PC-3 (cell line): ENCODE results near the gene ANKRD45. TPM values are rescaled to one million over a fixed set of nuclear protein-coding genes. Genes with fewer than 3 reads are reported as not detected.
"Not testable (repeated sequence)": the region's sequence is repeated elsewhere in the genome, so short reads cannot be mapped to it uniquely, and the experiment has no call there.

ENCODE experiments used
- ATAC-seq: fragments of 200-7000 bp; cut with Tn5 transposase; 2 replicates; pipeline ENCODE4 v1.9.1; 2020; ENCODE audit warnings: mild to moderate bottlenecking, moderate library complexity
- BruUV-seq: library from RNA; stranded (reverse); fragments of 400-500 nt; replicated peaks from 2 replicates; lab custom pipeline; 2021; lab: Mats Ljungman, UMichigan
- CTCF ChIA-PET: fragments of 300-600 bp; sonication (Branson Sonifier 250); formaldehyde crosslinking; loops from one replicate; lab custom pipeline; 2022; ENCODE audit warnings: antibody characterized with exemption; lab: Charles Lee
- POLR2A ChIA-PET: fragments of 300-600 bp; sonication (Branson Sonifier 250); formaldehyde crosslinking; loops from one replicate; lab custom pipeline; 2022; ENCODE audit warnings: antibody characterized with exemption; ENCODE audit not compliant: unreplicated experiment; lab: Charles Lee
- DNase-seq: peaks from one replicate; pipeline ENCODE4 v3.0.0-alpha.2; 2015
- H2AFZ ChIP-seq: fragments of 300-600 bp; sonication (generic); 2 replicates; pipeline ENCODE4 v1.6.0; 2016; ENCODE audit warnings: antibody characterized with exemption, low read length
- H3F3A ChIP-seq: fragments of 300-600 bp; sonication (generic); one replicate; pipeline ENCODE4 v1.6.0; 2017; ENCODE audit warnings: antibody characterized with exemption, low read length, control low read depth, mild to moderate bottlenecking; ENCODE audit not compliant: unreplicated experiment
- H3K27ac ChIP-seq: fragments of 300-600 bp; sonication (generic); 2 replicates; pipeline ENCODE4 v1.5.1; 2016; ENCODE audit warnings: mild to moderate bottlenecking, low read length
- H3K27me3 ChIP-seq: fragments of 300-600 bp; sonication (generic); 2 replicates; pipeline ENCODE4 v1.6.1; 2016; ENCODE audit warnings: low read length, mixed read lengths
- H3K36me3 ChIP-seq: fragments of 300-600 bp; sonication (generic); 2 replicates; pipeline ENCODE4 v1.6.1; 2016; ENCODE audit warnings: low read depth, mixed run types, low read length, mixed read lengths
- H3K4me1 ChIP-seq: fragments of 300-600 bp; sonication (generic); 2 replicates; pipeline ENCODE4 v1.5.1; 2016; ENCODE audit warnings: low read length; ENCODE audit not compliant: insufficient read depth
- H3K4me2 ChIP-seq: fragments of 300-600 bp; sonication (generic); 2 replicates; pipeline ENCODE4 v1.6.0; 2016; ENCODE audit warnings: low read length
- H3K4me3 ChIP-seq: fragments of 300-600 bp; sonication (generic); 2 replicates; pipeline ENCODE4 v1.5.1; 2016; ENCODE audit warnings: mild to moderate bottlenecking, low read length, mixed read lengths
- H3K79me2 ChIP-seq: fragments of 300-600 bp; sonication (generic); 2 replicates; pipeline ENCODE4 v1.6.1; 2017; ENCODE audit warnings: low read length, mixed read lengths
- H3K9ac ChIP-seq: fragments of 300-600 bp; sonication (generic); 2 replicates; pipeline ENCODE4 v1.6.0; 2016; ENCODE audit warnings: mild to moderate bottlenecking, low read length
- H3K9me2 ChIP-seq: fragments of 300-600 bp; sonication (generic); replicated peaks from 2 replicates; pipeline ENCODE4 v1.6.1; 2016; ENCODE audit warnings: mixed run types, low read length, mixed read lengths
- H3K9me3 ChIP-seq: fragments of 300-600 bp; sonication (generic); 2 replicates; pipeline ENCODE4 v1.6.1; 2016; ENCODE audit warnings: low read length, mixed read lengths
- H4K20me1 ChIP-seq: fragments of 300-600 bp; sonication (generic); 2 replicates; pipeline ENCODE4 v1.6.1; 2016; ENCODE audit warnings: low read length, mixed read lengths
- EZH2 ChIP-seq: fragments of 300-600 bp; sonication (generic); IDR thresholded peaks from one replicate; pipeline ENCODE4 v1.6.1; 2017; ENCODE audit warnings: antibody characterized with exemption, mild to moderate bottlenecking, low read length; ENCODE audit not compliant: unreplicated experiment
- EZH2phosphoT487 ChIP-seq: fragments of 300-600 bp; sonication (generic); IDR thresholded peaks from 2 replicates; pipeline ENCODE4 v1.6.1; 2018; ENCODE audit warnings: mild to moderate bottlenecking, antibody characterized with exemption, low read length, borderline replicate concordance
- intact Hi-C: fragments of 100-400 bp; cut with micrococcal nuclease; formaldehyde crosslinking; loops from 2 replicates; pipeline ENCODE4 v1.9.0; 2023
- total RNA-seq: library from RNA; depleted of rRNA; stranded (reverse); fragments of >200 nt; gene quantifications from 2 replicates; pipeline ENCODE4 v1.2.3, GENCODE V29; 2014
- TF ChIP-seq, protein P1 (sequence below): fragments of 300-600 bp; sonication (generic); conservative IDR thresholded peaks from 2 replicates; pipeline ENCODE4 v1.5.1; 2017; ENCODE audit warnings: antibody characterized with exemption, low read depth, mild to moderate bottlenecking, low read length

Gene ANKRD45
- total RNA-seq, 1 experiment from 2014 or later: not detected

DNA sequence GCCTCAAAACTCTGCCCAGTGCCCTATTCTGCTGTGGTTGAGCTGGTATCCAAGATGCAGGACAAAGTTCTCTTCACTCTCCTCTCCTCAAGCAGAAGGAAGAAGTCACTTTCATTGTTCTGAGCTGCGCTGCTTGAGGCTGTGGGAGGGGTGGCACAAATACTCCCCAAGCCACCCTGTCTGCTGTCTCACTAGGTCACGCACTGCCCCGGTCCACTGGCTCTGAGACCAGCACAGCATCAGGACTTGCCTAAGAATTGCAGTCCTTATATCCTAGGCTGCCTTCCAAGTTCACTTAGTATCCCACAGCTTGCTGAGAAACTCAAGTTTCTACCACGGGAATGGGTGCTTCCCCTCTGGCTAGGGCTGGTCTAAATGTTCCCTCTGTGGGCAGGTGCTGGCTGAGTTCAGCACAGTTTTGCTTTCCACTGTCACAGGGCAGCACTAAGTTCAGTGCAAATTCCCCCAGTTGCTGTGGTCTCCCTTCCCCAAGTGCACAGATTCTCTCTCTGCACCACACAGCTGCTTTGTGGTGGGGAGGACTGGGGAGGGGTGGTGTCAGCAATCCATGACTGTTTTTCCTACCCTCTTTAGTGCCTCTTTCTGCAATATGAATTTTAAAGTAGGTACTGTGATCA, 99.2 kb downstream of the ANKRD45 start:
- BruUV-seq: no TSS peak
- no peaks in the 10 kb centered on the region for H4K20me1 ChIP-seq
- H3K79me2 ChIP-seq: no peaks in the 10 kb centered on the region
- CTCF ChIA-PET: no interaction called here
- ATAC-seq: no peak
- H3K9me2 ChIP-seq: no peaks in the 10 kb centered on the region
- intact Hi-C loops: no loop called here
- H2AFZ ChIP-seq: no peak overlapping the region
- no peaks in the 10 kb centered on the region for H3F3A ChIP-seq
- H3K4me1 ChIP-seq: peaks cover 10% of the 10 kb centered on the region
- DNase-seq: no peak
- H3K27me3 ChIP-seq: no peaks in the 10 kb centered on the region
- no peak overlapping the region for H3K9ac ChIP-seq
- H3K27ac ChIP-seq: no peak overlapping the region
- TF ChIP-seq, protein P1, sequence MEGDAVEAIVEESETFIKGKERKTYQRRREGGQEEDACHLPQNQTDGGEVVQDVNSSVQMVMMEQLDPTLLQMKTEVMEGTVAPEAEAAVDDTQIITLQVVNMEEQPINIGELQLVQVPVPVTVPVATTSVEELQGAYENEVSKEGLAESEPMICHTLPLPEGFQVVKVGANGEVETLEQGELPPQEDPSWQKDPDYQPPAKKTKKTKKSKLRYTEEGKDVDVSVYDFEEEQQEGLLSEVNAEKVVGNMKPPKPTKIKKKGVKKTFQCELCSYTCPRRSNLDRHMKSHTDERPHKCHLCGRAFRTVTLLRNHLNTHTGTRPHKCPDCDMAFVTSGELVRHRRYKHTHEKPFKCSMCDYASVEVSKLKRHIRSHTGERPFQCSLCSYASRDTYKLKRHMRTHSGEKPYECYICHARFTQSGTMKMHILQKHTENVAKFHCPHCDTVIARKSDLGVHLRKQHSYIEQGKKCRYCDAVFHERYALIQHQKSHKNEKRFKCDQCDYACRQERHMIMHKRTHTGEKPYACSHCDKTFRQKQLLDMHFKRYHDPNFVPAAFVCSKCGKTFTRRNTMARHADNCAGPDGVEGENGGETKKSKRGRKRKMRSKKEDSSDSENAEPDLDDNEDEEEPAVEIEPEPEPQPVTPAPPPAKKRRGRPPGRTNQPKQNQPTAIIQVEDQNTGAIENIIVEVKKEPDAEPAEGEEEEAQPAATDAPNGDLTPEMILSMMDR: no peak
- no peak for TF ChIP-seq EZH2
- no peak for TF ChIP-seq EZH2phosphoT487
- H3K4me3 ChIP-seq: no peak overlapping the region
- POLR2A ChIA-PET: interaction anchor here (0.6 kb wide), 2 partner anchors 15 to 212 kb away, joined by 3 to 4 read pairs; no protein-coding TSS in a partner anchor
- H3K9me3 ChIP-seq: no peaks in the 10 kb centered on the region
- no peaks in the 10 kb centered on the region for H3K36me3 ChIP-seq
- no peak overlapping the region for H3K4me2 ChIP-seq

DNA sequence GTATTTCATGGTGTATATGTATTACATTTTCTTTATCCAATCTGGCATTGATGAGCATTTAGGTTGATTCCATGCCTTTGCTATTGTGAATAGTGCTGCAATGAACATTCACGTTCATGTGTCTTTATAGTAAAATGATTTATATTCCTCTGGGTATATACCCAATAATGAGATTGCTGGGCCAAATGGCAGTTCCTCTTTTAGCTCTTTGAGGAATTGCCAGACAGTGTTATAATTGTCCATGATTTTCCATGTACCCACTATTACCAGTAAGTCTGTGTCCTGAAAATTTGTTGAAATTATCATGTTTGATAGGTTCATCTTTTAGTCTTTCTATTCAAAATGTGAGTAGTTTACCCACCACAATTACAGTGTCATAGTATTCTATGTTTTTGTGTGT, 101.2 kb downstream of the ANKRD45 start:
- Histone ChIP-seq H3K27me3 (no peaks in the 10 kb centered on the region), H3K4me2 (no peak overlapping the region), H3K4me3 (no peak overlapping the region), H3F3A (no peaks in the 10 kb centered on the region), H3K4me1 (peaks cover 3% of the 10 kb centered on the region), H3K27ac (no peak overlapping the region), H3K9ac (no peak overlapping the region), H3K9me2 (no peaks in the 10 kb centered on the region), H3K36me3 (no peaks in the 10 kb centered on the region), H4K20me1 (no peaks in the 10 kb centered on the region), H2AFZ (no peak overlapping the region), H3K79me2 (no peaks in the 10 kb centered on the region), H3K9me3 (no peaks in the 10 kb centered on the region)
- intact Hi-C loops: no loop called here
- BruUV-seq: no TSS peak
- ATAC-seq (no peak), DNase-seq (no peak)
- ChIA-PET CTCF (no interaction called here), POLR2A (no interaction called here)
- TF ChIP-seq EZH2 (no peak), EZH2phosphoT487 (no peak)
- TF ChIP-seq, protein P1: no peak

DNA sequence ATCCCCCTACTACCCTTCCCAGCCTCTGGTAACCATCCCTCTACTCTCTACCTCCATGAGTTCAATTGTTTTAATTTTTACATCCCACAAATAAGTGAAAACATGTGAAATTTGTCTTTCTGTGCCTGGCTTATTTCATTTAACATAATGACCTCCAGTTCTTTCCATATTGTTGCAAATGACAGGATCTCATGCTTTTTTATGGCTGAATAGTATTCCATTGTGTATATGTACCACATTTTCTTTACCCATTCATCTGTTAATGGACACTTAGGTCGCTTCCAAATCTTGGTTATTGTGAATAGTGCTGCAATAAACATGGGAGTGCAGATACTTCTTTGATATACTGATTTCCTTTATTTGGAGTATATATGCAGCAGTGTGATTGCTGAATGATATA, 105.8 kb downstream of the ANKRD45 start:
- H3K9me3 ChIP-seq, DNase-seq, intact Hi-C loops, H3K4me1 ChIP-seq, H3K27me3 ChIP-seq, H2AFZ ChIP-seq, H3K9ac ChIP-seq, H4K20me1 ChIP-seq, ATAC-seq, BruUV-seq, H3K27ac ChIP-seq, H3K36me3 ChIP-seq, H3K79me2 ChIP-seq, H3F3A ChIP-seq, H3K4me3 ChIP-seq, H3K4me2 ChIP-seq, H3K9me2 ChIP-seq: not testable (repeated sequence)
- CTCF ChIA-PET: interaction anchor here (0.6 kb wide), 1 partner anchor 84 kb away, joined by 6 read pairs; no protein-coding TSS in a partner anchor
- POLR2A ChIA-PET: interaction anchor here (0.6 to 0.7 kb wide), 2 partner anchors 17 to 32 kb away, joined by 3 to 5 read pairs; no protein-coding TSS in a partner anchor
